ENCODE measurements around the gene EEF1A2.

EEF1A2 gene

GRCh38 chr20:63447320-63447719 is 51.6 kb downstream of the EEF1A2 start:
- DNase-seq = no peak

GRCh38 chr20:63446216-63447024 is 52.5 kb downstream of the EEF1A2 start:
- DNase-seq = no peak

- no peak for DNase-seq
Observed at GRCh38 chr20:63445075-63445734, 53.7 kb downstream of the EEF1A2 start.

GRCh38 chr20:63444548-63444947 is 54.3 kb downstream of the EEF1A2 start:
- DNase-seq = no peak

GRCh38 chr20:63443606-63444395 is 55.1 kb downstream of the EEF1A2 start:
- DNase-seq = no peak

- DNase-seq = peak; percentile 33
Observed at GRCh38 chr20:63442100-63442493, 56.8 kb downstream of the EEF1A2 start.

- DNase-seq = no peak
Observed at GRCh38 chr20:63441136-63442099, 57.5 kb downstream of the EEF1A2 start.

GRCh38 chr20:63440366-63440955 is 58.4 kb downstream of the EEF1A2 start:
- DNase-seq = no peak

- DNase-seq = no peak
Observed at GRCh38 chr20:63439866-63440265, 59.0 kb downstream of the EEF1A2 start.

GRCh38 chr20:63438121-63438520 is 60.8 kb downstream of the EEF1A2 start:
- DNase-seq = no peak

Measured in effector CD4-positive, alpha-beta T cell (primary cell).